ENCODE results near the gene PAAF1. TPM values are rescaled to one million over a fixed set of nuclear protein-coding genes. Genes with fewer than 3 reads are reported as not detected.
A peak's percentile ranks its signal among the peaks of the same experiment; 100 is the strongest.

PAAF1 gene
- total and polyA plus RNA-seq, 11 donors, result 3.9 to 18.4 (median 11.4) TPM

DNA sequence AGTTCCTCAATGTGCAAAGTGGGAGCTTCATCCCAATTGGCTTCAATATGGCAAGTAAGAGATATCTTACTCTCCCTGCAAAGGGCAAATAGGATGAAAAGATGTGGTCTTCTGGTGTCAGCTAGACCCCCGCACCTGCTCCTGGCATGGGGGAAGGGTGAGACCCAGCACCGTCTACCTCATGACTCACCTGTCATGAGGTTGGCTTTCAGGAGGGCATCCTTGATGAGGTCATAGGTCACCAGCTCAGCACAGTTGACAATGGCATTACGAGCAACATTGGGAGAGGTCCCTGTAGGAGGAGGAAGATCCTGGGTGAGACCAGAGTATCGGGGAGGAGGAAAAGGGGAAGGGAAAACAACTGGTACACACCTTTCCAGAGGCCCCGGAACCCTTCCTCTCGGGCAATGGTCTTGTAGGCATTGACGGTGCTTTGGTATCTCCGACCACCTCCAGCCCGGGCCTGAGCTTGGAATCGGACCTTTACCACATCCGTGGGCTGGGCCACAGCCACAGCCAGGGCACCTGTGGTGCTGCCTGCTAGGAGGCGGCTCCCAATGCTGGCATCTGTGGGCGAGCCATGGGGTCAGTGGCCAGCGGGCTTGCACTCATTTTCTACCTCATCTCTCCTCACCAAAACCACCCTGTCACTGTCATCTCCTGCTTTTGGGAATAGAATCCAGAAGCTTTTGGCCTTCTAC, 99.8 kb downstream of the PAAF1 start:
- intact Hi-C loops (cut with DNase I), result no loop called here
- WGBS, 4 donors, result 91 to 99% (median 95%) methylated on average over 14 of the region's 14 CpGs
- ATAC-seq (no peak), DNase-seq (peak in 1 of 5 donors; percentile 55)
- Histone ChIP-seq H3K27me3 (no peaks in the 10 kb centered on the region), H3K4me3 (no peak overlapping the region), H3K9me3 (no peaks in the 10 kb centered on the region), H3K4me1 (peaks cover 0 to 78% (median 6%) of the 10 kb centered on the region in 12 donors), H3K27ac (peak overlapping the region in 1 of 12 donors; percentile 27), H3K36me3 (peaks cover 0 to 72% (median 15%) of the 10 kb centered on the region in 9 donors)
- TF ChIP-seq, protein P1, sequence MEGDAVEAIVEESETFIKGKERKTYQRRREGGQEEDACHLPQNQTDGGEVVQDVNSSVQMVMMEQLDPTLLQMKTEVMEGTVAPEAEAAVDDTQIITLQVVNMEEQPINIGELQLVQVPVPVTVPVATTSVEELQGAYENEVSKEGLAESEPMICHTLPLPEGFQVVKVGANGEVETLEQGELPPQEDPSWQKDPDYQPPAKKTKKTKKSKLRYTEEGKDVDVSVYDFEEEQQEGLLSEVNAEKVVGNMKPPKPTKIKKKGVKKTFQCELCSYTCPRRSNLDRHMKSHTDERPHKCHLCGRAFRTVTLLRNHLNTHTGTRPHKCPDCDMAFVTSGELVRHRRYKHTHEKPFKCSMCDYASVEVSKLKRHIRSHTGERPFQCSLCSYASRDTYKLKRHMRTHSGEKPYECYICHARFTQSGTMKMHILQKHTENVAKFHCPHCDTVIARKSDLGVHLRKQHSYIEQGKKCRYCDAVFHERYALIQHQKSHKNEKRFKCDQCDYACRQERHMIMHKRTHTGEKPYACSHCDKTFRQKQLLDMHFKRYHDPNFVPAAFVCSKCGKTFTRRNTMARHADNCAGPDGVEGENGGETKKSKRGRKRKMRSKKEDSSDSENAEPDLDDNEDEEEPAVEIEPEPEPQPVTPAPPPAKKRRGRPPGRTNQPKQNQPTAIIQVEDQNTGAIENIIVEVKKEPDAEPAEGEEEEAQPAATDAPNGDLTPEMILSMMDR (IDR thresholded peaks at IDR 0.05), result no peak
- TF ChIP-seq POLR2A (IDR thresholded peaks at IDR 0.05), result no peak

DNA sequence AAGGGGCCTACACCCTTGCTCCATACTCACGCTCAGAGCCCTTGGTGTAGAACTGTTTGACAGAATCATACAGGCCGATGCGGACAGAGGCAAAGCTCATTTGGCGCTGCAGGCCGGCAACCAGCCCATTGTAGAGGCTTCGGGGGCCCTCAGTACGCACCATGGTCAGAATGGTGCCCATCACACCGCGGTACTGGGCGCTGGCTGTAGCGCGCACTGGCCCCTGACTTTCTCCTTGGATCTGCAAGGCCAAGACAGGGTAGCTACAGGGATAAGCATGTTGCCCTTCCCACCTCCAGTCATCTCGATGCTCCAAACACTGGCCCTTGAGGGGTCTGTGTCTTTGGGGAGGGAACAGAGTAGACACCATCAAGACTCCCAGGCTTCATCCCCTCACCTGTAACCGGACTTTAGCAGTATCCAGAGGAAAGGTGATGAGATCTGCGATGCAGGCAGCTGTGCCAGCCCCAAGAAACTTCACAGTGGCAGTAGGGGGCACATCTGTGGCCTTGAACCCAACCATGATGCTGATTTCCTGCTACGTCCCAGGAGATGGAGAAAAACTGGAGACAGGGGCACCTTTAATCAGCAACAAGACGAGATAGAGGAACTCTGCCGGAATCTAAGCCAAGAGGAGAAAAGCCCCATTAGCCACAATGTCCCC, 101.2 kb downstream of the PAAF1 start:
- Histone ChIP-seq H3K27me3 (no peaks in the 10 kb centered on the region), H3K9me3 (no peaks in the 10 kb centered on the region), H3K4me3 (peak overlapping the region in 1 of 12 donors; percentile 85), H3K36me3 (peaks cover 0 to 72% (median 15%) of the 10 kb centered on the region in 9 donors), H3K27ac (peak overlapping the region in 1 of 12 donors; percentile 91), H3K4me1 (peaks cover 0 to 78% (median 12%) of the 10 kb centered on the region in 12 donors)
- WGBS, 4 donors, result 96 to 98% (median 98%) methylated on average over 15 to 18 of the region's 18 CpGs
- DNase-seq (no peak), ATAC-seq (no peak)
- intact Hi-C loops (cut with DNase I), result no loop called here
- TF ChIP-seq, protein P1 (IDR thresholded peaks at IDR 0.05), result no peak
- no peak for TF ChIP-seq POLR2A (IDR thresholded peaks at IDR 0.05)

DNA sequence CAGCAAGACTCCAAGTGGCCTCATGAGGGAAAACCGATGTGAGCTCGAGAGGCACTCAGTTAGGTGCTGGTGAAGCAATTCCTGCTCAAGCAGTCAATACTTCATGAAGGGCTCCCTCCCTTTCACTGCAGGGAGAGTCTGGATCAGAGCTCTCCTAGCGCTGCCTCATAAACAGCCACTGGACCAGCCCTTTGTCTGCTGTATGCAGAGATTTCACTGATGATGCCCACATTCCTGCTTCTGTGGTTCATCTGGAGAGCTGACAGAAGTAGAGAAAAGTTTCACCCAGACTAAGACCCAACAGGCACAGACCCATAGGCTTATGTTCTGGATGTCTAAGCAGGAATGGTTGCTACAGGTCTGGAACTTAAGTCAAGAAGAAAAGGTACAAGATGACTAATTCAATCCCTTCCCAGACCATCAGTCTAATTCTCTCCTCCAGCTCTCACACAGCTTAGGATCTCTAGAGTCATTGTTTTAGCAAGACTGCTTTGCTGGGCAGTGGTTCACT, 101.8 kb downstream of the PAAF1 start:
- TF ChIP-seq POLR2A (IDR thresholded peaks at IDR 0.05), result no peak
- TF ChIP-seq, protein P1 (IDR thresholded peaks at IDR 0.05), result no peak
- Histone ChIP-seq H3K36me3 (peaks cover 0 to 72% (median 15%) of the 10 kb centered on the region in 9 donors), H3K4me3 (peak overlapping the region in 1 of 12 donors; percentile 85), H3K4me1 (peaks cover 0 to 75% (median 13%) of the 10 kb centered on the region in 12 donors), H3K9me3 (no peaks in the 10 kb centered on the region), H3K27ac (peak overlapping the region in 1 of 12 donors; percentile 91), H3K27me3 (no peaks in the 10 kb centered on the region)
- 90 to 97% (median 95%) methylated on average over 3 of the region's 3 CpGs for WGBS, 4 donors
- intact Hi-C loops (cut with DNase I), result no loop called here
- ATAC-seq (no peak), DNase-seq (no peak)
